ENCODE measurements around the gene LACRT. TPM values are rescaled to one million over a fixed set of nuclear protein-coding genes. Genes with fewer than 3 reads are reported as not detected.

Gene LACRT
- total and polyA plus RNA-seq, 9 of the 15 experiments (the other 6 are each of a cell fraction or from before 2014, with no cell fraction given), result not detected

DNA sequence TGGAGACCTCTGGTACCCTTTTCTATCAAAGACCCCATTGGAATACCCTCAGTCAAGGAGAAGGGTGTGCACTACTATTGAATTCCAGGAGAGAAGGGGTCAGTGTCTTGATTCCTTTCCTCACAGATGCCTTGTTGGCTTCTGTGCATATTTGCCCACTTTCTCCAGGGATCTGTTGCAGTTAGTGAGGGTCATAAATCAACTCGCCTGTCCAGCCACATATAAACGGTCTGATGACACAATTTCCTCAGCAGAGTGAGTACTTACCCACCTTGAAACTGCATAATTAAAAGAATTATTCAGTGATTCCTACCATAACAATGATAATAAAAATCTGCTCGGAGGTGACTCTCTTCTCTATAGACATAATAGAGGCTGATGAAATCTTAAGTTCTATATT, 27.3 kb upstream of the LACRT start (continued):
- TF ChIP-seq JUN (IDR thresholded peaks at IDR 0.05; ENCODE audit: borderline replicate concordance, low read depth, low read length) (no peak), JUN (CRISPR knock-in tag; IDR thresholded peaks at IDR 0.05; ENCODE audit: borderline replicate concordance) (no peak), CBFA2T2 (conservative IDR thresholded peaks at IDR 0.05) (no peak), ZNF134 (CRISPR knock-in tag; conservative IDR thresholded peaks at IDR 0.05) (no peak), ZNF224 (CRISPR knock-in tag; IDR thresholded peaks at IDR 0.05) (no peak)

DNA sequence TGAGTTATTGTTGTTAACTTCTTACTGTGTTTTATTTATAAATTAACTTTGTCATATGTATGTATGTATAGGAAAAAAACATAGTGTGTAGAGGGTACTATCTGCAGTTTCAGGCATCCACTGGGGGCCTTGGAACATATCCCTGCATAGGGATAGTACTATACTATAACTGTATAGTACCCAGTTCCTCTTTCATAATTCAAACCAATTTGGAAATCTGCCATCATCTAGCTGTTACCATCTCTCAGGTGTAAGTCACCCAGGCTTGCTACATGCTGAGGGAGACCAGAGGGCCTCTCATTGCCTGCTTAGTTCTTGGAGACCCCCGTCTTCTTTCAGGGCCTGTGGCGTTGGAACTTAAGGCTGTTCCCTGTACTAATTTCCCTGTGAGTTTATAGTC, 26.4 kb upstream of the LACRT start:
- Histone ChIP-seq H3K4me2 (ENCODE audit: insufficient read depth, low read length) (no peak overlapping the region), H3K36me3 (ENCODE audit: control insufficient read depth, insufficient read depth, low read length) (no peaks in the 10 kb centered on the region), H3K9ac (ENCODE audit: insufficient read depth in 1 of 2, low read depth in 2 of 2, low read length in 2 of 2) (no peak overlapping the region), H3K9me3 (replicated peaks; ENCODE audit: control insufficient read depth, insufficient read depth, low read depth, low read length) (no peaks in the 10 kb centered on the region), H3K4me3 (no peak overlapping the region), H3K9me1 (ENCODE audit: control insufficient read depth, insufficient read depth, low read length) (no peaks in the 10 kb centered on the region), H3K4me1 (replicated peaks in 1 of 2; ENCODE audit: control insufficient read depth in 2 of 2, insufficient read depth in 2 of 2, low read length in 2 of 2) (no peaks in the 10 kb centered on the region), H2AFZ (ENCODE audit: low read depth, low read length) (no peak overlapping the region), H3K27ac (ENCODE audit: extremely low read depth, low read depth, low read length) (no peak overlapping the region), H3K79me2 (ENCODE audit: control insufficient read depth, insufficient read depth, low read length) (no peaks in the 10 kb centered on the region), H4K20me1 (replicated peaks; ENCODE audit: control insufficient read depth, insufficient read depth, low read length) (0 out of 2 replicates have a peak, but pooled peaks cover 2% of the 10 kb centered on the region), H3K27me3 (ENCODE audit: control insufficient read depth in 2 of 2, insufficient read depth in 2 of 2, low read length in 2 of 2) (peaks cover 13 to 14% of the 10 kb centered on the region in 2 experiments; a peak in 3 of 5 replicates)
- ATAC-seq (no peak), FAIRE-seq (no peak), DNase-seq (ENCODE audit: extremely low read depth in 1 of 4, low spot score in 3 of 4) (no peak)
- intact Hi-C loops (cut with micrococcal nuclease), result no loop called here
- no TSS peak for BruUV-seq (replicated peaks)
- in situ Hi-C loops (cut with MboI), result no loop called here
- WGBS (ENCODE audit: insufficient coverage, low coverage, missing lambda C conversion rate), result 0% methylated on average over 2 of the region's 2 CpGs
- POLR2A ChIA-PET, result interaction anchor here (0.7 kb wide), 1 partner anchor 973 kb away, joined by 3 read pairs; no protein-coding TSS in a partner anchor
- TF ChIP-seq ATF6 (CRISPR knock-in tag; IDR thresholded peaks at IDR 0.05), result no peak
- no peak for TF ChIP-seq MAFK (IDR thresholded peaks at IDR 0.05; ENCODE audit: low read length)
- TF ChIP-seq ZNF507 (tag; conservative IDR thresholded peaks at IDR 0.05), result no peak
- no peak for TF ChIP-seq ZNF197 (CRISPR knock-in tag; IDR thresholded peaks at IDR 0.05; ENCODE audit: low read depth)
- TF ChIP-seq TFAM (CRISPR knock-in tag; conservative IDR thresholded peaks at IDR 0.05), result no peak
- no peak for TF ChIP-seq TFAP4 (CRISPR knock-in tag; IDR thresholded peaks at IDR 0.05; ENCODE audit: borderline replicate concordance)
- CTCF ChIA-PET (ENCODE audit: low intra/inter-chr PET ratio), result no interaction called here

Data from K562 (cell line).